GM21717 (cell line): ENCODE measurements around the gene DLK1.

ENCODE experiments used
- ATAC-seq: cut with Tn5 transposase; IDR thresholded peaks from one replicate; pipeline ENCODE4 v1.9.1; 2021; ENCODE audit warnings: mild to moderate bottlenecking, moderate library complexity; ENCODE audit not compliant: unreplicated experiment

The DLK1 gene

DNA sequence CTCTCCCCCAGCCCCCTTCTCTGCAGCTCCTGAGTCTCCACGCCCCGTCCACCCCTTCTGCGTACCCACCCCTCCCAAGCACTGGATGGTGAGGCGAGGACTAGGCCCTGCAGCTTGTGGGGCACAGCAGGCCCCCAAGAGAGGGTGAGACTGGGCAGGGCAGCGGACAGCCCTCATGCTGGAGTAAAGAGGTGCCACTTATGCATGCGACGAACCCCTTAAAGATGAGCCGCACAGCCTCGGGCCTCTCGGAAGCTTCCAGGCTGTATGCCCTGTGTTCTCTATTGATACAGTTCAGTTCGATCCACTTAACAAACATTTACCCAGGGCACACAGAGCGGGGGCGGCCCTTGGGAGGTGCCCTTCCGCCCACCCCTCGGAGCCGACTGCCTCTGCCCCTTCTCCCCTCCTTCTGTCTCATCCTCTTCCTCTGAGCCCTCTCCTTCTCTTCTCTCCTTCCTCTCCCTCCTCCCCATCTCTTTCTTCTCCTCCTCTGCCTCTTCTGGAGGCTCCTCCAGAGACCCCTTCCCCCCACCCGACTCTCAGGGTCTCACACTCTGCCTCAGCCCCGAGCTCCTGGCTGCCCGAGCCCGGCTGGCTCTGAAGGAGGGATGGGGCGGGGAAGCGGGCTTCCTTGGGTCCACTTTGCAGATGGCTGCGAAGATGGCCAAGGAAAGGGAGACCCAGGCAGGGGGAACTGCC, 32.7 kb upstream of the DLK1 start:
- no peak for ATAC-seq

DNA sequence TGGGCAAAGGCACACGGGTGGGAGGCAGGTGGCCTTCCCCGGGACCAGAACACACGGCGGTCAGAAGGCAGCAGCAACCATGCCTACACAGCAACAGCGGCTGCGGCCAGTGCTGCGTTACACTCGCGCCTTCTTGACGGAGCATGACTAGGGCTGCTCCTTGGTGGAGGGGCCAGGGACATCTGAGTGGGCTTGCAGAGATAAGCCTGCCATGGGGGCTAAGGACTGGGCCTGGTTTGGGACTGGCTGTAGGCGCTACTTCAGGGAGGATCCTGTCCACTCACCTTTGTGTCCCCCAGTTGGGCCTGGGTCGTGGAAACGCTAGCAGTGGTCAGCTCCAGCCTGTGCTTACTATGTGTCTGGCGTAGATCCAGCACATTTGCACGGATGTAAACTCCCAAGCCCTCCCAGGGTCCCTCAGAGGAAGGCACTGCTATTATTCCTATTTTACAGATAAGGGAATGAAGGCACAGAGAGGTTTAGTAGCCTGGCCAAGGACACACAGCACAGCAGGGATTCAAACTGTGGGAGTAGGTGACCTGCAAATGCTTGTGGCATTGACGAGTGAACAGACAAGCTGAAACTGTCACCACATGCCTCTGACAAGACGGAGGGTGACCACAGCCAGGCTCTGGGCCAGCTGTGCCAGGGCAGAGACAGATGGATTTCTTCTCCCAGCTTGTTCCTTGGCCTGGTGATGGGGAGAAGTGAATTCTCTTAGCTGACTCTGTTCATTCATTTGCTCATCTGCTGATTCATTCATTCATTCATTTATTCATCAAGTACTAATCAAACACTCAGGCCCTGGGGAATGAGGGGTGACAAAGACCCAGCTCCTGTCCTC, 31.9 kb upstream of the DLK1 start:
- no peak for ATAC-seq

DNA sequence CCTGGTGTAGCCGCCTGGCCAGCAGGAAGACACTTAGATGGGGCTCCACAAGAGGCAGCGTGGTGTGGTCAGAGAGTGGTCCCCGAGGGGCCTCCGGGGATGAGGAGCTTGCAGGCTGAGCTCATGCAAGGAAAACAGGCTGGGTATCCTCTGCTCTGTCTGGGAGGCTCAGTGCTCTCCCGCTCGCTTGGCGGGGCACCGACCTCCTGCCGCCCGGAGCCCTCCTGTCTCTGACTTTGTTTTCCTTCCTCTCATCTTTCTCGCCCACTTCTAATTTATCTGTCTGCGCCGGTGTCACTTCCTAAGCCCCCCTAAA, 31.3 kb upstream of the DLK1 start:
- no peak for ATAC-seq

DNA sequence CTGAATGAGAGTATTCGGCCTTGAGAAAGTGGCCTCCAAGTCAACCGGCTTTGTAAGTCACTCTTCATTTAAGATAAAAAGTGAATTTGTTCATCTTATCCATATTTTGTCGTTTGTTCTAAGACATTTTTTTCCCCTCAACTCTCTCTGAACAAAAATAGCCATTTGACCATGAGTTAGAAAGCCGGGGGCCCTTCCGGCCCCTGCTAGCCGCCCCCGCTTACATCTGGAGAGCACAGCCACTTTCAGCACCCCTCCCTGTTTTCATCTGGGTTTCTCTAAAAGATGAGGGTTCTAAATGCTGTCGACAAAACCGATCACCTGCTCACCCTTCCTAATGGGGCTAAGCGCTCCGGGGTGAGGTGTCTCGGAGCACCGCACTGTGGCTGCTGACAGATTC, 30.7 kb upstream of the DLK1 start:
- no peak for ATAC-seq

DNA sequence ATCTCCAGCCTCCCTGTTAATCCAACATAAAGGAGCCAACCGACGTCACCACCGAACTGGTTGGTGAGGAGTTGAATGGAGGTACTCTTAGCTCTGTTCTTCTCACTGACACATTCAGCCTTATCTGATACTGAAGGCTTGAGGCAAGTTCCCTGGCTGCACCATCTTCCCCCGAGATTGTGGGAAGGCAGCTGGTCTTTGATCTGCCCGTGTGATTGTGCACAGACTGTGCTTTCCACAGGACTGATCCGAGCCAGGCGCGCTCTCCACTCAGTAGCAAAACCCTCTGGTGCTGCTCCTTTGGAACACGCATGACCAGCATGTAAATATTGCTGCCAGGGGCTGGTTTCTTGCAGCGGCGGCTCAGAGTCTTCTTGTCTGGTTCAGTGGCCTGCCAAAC, 30.1 kb upstream of the DLK1 start:
- ATAC-seq, result no peak

DNA sequence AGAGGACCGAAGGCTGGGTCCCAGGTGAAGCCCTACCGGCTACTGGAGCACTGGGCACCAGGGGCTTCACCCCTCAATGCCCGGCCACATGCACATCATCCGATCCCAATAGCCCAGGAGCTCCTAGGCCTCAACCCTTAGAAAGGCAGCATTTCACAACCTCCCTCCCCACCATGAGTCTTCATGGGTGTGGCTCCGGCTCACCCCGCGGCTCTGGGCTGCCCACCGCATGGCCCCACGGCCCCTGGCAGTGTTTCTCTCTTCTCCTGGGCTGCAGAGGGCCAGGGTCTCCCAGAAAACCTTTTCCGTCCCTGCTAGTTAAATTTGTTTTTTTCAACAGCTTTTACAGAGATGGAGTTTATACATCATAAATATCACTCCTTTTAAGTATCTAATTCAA, 28.6 kb upstream of the DLK1 start:
- ATAC-seq, result no peak

DNA sequence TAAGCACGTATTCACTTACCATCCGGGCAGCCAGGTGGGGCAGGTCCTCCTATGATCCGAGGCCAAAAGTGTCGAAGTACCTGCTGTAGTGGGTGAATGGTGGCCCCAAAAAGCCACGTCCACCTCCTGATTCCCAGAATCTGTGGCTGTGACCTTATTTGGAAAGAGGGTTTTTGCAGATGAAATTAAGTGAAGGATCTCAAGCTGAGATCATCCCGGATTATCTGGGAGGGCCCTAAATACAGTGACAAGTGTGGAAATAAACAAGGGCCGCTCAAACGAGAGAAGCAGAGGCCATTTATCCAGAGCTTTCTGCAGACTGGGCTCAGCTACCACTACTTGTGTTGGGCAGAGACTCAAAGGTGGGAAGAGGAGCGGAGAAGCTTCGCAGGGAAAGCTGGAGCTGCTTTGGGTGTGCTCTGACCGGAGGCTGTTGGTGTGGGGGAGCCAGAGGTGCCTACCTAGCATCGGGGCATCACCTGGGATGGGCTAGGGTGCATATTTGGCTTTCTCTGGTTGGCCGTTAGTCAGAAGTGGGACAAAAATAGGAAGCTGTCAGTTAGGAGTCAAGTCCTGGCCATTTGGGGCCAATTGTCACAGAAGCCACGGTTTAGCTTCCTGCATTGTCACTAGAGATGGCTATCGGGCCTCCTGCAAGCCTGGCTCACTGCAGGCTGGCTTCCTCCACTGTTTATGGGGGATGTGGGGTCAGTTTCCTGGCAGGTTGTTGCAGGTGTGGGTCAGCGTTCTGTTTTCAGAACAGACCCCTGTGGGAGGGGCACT, 27.8 kb upstream of the DLK1 start:
- ATAC-seq, result no peak

DNA sequence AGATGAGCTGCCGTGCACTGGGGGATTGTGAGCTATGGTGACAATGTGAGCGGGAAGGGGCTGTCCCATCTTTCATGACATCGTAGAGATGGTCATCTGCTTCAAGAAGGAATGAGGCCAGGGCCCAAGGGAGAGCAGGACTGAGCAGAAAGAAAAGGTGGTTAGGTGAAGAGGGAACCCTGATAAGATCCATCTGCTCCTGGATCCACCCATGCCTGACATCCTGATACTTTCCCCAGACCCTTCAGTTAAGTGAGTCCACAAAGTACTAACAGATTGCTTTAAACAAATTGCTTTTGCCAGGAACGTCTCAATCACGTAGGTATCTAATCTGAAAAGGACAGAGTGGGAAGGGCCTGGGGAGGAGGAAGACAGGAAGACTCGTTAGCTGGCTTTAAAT, 25.4 kb upstream of the DLK1 start:
- ATAC-seq, result no peak

DNA sequence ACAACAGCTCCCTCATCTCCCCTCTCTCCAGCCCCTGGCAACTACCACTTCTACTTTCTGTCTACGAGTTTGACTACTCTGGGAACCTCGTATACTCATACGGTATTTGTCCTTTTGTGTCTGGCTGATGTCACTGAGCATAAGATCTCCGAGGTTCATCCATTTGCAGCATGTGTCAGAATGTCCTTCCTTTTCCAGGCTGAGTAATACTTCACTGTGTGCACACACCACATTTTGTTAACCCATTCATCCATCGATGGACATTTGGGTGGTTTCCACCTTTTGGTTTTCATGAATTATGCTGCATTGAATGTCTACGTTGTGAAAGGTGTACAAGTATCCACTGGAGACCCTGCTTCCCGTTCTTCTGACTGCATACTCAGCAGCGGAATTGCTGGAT, 24.1 kb upstream of the DLK1 start:
- no peak for ATAC-seq

DNA sequence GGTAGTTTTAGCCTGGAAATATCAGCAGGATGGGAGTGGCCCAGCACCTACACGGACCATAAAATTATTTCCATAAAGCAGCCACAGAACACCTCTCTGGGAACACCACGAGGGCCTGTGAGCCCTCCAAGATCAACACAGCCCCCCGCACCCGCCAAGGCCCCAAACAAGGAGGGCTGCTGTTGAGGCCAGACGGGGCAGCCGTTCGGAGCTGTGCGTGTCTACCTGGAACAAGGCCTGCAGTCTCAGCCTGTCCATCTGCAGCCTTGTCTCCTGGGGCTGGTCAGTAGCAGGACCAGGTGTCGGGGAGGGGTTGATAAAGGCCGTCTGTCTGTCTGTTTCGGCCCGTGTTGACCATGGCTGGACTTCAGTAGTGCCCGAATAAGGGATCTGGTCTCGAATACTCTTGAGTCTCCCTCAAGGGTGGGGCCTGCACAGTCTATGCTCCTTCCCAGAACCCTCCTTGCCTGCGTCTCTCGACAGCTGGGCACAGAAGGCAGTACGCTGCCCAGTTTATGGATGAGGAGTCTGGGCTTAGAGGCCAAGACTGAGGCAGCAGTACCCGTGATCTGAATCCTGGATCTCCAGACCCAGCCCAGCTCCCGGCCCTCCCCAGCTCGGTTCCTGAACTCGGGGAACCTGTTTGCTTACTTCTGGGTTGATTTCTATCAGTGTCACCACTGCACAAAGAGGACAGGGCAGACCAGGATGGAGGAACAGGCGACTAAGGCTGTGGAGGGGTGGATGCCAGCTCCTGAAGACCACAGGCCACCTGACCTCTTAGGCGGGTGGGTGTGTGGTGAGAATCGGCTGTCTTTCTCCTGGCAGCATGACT, 23.1 kb upstream of the DLK1 start:
- ATAC-seq, result no peak

DNA sequence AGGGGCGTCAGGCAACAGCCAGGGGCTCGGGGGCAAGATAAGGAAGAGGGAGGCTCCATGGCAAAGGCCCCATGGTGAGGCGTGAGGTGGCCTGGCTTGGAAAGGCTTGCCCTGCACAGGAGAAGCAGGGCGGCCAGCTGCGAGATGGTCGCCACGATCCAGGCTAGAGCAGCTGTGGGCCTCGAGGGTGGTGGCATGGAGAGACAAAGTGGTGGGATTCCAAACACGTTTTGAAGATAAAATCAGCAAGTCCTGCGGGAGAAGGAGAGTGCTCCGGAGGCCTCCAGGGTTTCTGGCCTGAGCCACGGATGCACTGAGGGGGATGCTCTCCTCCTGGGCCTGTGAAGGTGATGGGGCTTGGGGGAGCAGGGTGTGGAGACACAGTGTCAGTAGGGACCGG, 20.5 kb upstream of the DLK1 start:
- no peak for ATAC-seq

DNA sequence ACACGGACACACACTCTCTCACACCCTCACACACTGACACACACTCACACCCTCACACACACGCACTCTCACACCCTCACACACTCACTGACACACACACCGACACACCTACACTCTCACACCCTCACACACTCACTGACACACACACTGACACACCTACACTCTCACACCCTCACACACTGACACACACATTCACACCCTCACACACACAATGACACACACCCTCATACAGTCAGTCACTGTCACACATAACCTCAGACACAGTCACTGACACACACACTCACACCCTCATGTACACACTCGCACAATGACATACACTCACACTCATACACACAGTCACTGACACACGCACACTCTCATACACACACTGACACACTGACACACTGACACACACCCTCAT, 19.8 kb upstream of the DLK1 start:
- no peak for ATAC-seq

DNA sequence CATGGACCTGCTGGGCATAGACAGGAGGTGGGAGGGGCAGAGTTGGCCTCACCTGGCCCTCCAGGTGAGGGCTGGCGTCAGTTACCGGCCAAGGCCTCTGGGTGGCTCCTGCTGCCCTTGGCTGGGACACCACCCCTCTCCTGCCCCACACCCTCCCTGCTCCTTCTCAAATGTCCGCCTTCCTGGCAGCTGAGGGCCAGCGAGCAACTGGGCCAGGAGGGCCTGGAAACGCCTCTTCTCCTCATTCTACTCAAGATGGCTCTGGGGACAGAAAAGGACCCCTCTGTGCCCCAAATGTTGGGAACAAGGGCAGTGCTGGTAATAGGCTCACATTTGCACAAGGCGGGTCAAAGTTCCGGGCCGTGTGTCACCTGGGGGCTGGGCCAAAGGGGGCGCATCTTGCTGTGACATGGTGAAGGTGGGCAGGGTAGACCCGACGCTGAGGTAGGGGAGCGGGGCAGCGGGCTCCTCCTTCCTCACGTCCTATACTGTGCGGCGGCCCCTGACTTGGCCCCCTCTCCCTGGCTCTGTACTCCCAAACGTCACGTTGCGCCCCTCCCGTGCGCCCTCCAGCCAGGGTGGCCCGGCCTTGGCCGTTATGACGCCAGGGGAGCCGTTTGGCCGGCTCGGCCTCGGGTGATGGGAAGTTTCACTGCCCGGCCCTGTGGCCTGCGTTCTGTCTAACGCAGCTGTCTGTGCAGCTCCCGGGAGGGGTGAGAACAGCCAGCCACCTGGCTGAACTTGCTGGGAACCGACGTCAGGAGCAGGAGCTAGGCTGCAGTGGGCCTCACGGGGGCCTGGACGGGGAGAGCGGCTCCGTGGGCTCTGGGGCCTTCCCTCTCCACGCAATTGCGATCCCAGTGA, 18.0 kb upstream of the DLK1 start:
- ATAC-seq, result no peak

DNA sequence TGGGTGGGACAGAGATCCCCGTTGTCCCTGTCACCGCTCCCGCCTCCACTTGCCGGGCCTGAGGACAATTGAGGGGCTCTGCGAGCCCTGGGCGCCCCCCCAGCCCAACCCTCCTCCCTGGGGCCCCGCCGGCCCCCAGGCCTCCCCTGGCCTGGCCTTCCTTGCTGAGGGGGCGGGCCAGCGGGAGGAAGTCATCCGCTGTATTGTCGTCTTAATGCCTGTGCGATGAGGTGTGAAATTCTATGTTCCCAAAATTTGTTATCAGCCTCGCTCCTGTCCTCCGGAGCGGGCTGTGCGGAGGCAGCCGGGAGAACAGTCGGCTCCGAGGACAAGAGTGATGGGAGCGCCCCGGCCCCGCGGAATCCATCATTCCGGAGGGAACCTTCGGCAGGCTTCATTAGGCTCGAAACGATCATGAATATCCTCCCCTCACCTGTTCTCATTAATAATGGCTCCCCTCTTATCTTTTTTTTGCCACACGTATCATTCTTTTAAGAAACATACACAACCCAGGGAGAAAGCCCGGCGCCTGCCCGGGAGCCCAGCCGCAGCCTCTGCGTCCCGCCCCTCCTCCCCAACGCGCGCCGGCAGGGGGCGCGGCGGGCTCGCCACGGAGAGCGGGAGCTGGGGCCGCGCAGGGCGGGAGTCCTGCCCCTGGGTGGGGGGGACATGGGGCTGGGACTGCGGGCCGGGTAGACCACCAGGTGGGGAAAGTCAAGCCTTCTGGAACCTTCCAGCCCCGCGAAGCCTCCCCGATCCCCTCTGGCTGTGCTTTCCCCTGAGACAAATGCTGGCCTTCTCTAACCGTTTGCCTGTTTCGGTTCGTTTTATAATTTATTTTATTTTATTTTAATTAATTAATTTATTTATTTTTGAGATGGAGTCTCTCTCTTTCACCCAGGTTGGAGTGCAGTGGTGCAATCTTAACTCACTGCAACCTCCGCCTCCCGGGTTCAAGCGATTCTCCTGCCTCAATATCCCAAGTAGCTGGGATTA, 17.1 kb upstream of the DLK1 start:
- ATAC-seq, result no peak

DNA sequence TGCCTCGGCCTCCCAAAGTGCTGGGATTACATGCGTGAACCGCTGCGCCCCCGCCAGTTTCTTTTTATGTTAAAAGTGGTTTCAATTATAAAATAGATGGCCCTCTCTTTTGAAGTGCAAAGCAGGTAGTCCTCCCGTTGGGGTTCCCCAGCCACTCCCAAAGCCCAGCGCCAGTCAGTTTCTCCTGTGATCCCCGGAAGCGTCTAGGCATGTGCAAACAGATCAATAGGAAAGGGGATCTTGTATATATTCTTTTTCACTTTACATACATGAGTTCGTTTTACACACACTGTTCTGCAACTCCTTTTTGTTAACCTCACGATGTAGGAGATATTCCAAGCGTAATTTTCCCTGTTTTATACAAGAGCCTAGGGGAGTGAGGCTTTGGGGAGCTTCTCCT, 16.3 kb upstream of the DLK1 start:
- ATAC-seq, result no peak

DNA sequence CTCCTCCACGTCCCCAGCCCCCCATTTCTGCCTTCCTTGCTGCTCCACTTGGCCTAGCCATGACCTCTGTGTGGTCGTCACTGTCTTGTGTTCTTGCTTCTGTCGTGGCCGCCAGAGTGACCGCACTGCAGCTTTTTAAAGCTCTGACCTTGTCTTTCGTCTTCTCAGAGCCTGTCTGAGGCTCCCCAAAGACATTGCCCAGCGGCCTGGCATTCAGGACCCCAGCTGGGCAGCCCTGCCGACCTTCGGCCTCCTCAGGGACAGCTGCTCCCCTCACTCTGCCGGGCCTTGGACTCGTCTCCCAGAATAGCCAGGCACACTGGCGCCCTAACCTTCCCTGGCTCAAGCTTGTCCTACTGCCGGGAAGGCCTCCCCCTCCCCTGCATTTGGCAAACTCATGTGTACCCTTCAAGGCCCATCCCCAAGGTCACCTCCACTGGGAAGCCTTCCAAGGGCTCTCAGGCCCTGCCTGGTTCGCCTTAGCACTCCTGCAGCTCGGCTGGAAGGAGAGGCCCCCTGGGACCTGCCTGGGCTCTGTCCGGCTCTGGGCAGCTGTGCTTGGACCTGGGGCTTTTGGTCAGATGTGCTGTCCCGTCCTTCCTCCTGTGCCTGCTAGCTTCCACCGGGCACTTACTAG, 15.7 kb upstream of the DLK1 start:
- ATAC-seq, result no peak

DNA sequence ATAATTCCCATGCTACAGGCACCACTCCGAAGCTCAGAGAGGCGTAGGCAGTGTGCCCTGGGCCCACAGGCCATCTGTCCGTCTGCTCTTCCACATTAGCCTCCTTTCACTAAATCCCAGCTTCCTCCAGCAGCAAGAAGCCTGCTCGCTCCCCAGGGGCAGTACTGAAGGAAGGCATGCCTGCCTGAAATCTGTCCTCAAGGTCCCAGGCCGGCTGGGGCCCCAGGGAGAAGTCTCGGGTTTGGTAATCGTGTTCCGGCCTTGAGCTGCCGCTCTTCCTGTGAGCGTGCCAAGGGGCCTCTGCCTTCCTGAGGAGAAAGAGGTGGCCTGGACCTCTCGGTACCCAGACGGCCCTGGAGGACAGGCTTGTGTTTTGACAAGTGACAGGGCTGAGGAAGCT, 15.2 kb upstream of the DLK1 start:
- no peak for ATAC-seq

DNA sequence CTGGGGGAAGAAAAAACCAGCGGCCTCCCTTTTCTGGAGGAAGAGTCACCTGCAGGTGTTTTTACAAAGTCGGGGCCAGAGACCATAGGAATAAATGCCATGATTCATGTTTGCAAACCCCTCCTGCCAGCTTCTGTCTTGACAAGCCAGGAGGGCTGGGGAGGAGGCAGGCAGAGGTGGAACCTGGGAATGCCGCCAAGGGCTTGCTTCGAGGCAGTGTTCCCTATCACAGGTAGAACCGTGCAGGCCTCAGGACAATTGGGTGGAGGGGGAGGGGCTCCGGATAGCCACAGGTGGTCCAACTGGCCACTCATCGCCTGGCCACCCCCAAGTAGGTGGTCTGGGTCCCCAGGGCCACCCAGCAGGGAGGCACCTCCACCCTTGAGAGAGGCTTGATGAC, 14.2 kb upstream of the DLK1 start:
- no peak for ATAC-seq

DNA sequence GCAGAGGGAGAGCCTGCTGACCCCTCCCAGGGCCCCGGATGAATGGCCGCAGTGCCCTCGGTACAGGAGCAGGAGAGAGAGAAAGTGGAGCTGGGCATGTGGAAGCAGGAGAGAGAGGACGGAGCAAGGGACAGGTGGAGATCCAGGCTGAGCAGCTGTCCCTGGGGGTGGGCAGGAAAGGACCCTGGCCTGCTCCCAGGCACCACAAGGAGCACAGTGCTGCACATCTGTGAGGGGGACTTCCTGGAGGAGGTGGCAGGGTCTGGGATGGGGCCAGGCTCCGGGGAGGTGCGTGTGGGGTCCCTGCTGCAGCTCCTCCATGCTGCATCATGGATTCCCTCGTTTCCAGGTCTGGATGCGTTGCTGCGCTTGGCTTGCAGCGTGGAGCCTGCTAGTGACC, 13.0 kb upstream of the DLK1 start:
- ATAC-seq, result no peak
